Measurements from ENCODE around the gene GRAMD1A. TPM values are rescaled to one million over a fixed set of nuclear protein-coding genes. Genes with fewer than 3 reads are reported as not detected.

The GRAMD1A gene
- polyA plus RNA-seq, 4 donors: 48.4 to 60.8 (median 57.5) TPM

GRCh38 chr19:35033067-35034004, 33.2 kb downstream of the GRAMD1A start:
- no peak for DNase-seq (ENCODE audit: low read depth in 4 of 4, low spot score in 3 of 4)

GRCh38 chr19:35034005-35034502, 33.9 kb downstream of the GRAMD1A start:
- no peak for DNase-seq (ENCODE audit: low read depth in 4 of 4, low spot score in 3 of 4)

- no peak for DNase-seq (ENCODE audit: low read depth in 4 of 4, low spot score in 3 of 4)
Measured at GRCh38 chr19:35034588-35035382, 34.7 kb downstream of the GRAMD1A start.

- DNase-seq (ENCODE audit: low read depth in 4 of 4, low spot score in 3 of 4): no peak
Measured at GRCh38 chr19:35037716-35038622, 37.8 kb downstream of the GRAMD1A start.

- no peak for DNase-seq (ENCODE audit: low read depth in 4 of 4, low spot score in 3 of 4)
Measured at GRCh38 chr19:35038623-35039512, 38.7 kb downstream of the GRAMD1A start.

- no peak for DNase-seq (ENCODE audit: low read depth in 4 of 4, low spot score in 3 of 4)
Measured at GRCh38 chr19:35039881-35040825, 40.0 kb downstream of the GRAMD1A start.

GRCh38 chr19:35040826-35041547, 40.9 kb downstream of the GRAMD1A start:
- no peak for DNase-seq (ENCODE audit: low read depth in 4 of 4, low spot score in 3 of 4)

- no peak for DNase-seq (ENCODE audit: low read depth in 4 of 4, low spot score in 3 of 4)
Measured at GRCh38 chr19:35041548-35042055, 41.5 kb downstream of the GRAMD1A start, which contains the start of gene HPN. HPN (plus strand) TSS chr19:35041721; CDS start chr19:35042507, 786 bp downstream.

GRCh38 chr19:35042056-35042730, 42.1 kb downstream of the GRAMD1A start:
- peak in 1 of 4 donors; percentile 44 for DNase-seq (ENCODE audit: low read depth in 4 of 4, low spot score in 3 of 4)

GRCh38 chr19:35042954-35043604, 43.0 kb downstream of the GRAMD1A start:
- DNase-seq (ENCODE audit: low read depth in 4 of 4, low spot score in 3 of 4): no peak

- DNase-seq (ENCODE audit: low read depth in 4 of 4, low spot score in 3 of 4): no peak
Measured at GRCh38 chr19:35043906-35044305, 43.8 kb downstream of the GRAMD1A start.

GRCh38 chr19:35044317-35045117, 44.4 kb downstream of the GRAMD1A start:
- DNase-seq (ENCODE audit: low read depth in 4 of 4, low spot score in 3 of 4): no peak

GRCh38 chr19:35045667-35046300, 45.7 kb downstream of the GRAMD1A start:
- DNase-seq (ENCODE audit: low read depth in 4 of 4, low spot score in 3 of 4): no peak

- no peak for DNase-seq (ENCODE audit: low read depth in 4 of 4, low spot score in 3 of 4)
Measured at GRCh38 chr19:35046461-35046860, 46.3 kb downstream of the GRAMD1A start.

- no peak for DNase-seq (ENCODE audit: low read depth in 4 of 4, low spot score in 3 of 4)
Measured at GRCh38 chr19:35048911-35049411, 48.8 kb downstream of the GRAMD1A start.
